Fibroblast of lung (primary cell): Measurements from ENCODE around the gene B4GAT1. TPM values are rescaled to one million over a fixed set of nuclear protein-coding genes. Genes with fewer than 3 reads are reported as not detected.

Source experiments
- DNase-seq, 2 donors: peaks; one replicate each; pipeline versions ENCODE4 v3.0.0 to v3.0.0-alpha.2; 2010; ENCODE audit warnings: low read depth in 2 of 2
- H2AFZ ChIP-seq: 2 replicates; pipeline ENCODE4 v1.5.1; 2012; ENCODE audit warnings: low read length, control low read depth, inconsistent platforms
- H3K27ac ChIP-seq: 2 replicates; pipeline ENCODE4 v1.5.1; 2011; ENCODE audit warnings: low read length, control low read depth; ENCODE audit not compliant: insufficient read depth
- H3K27me3 ChIP-seq: 2 replicates; pipeline ENCODE4 v1.5.1; 2011; ENCODE audit warnings: mild to moderate bottlenecking, low read length; ENCODE audit not compliant: control insufficient read depth, insufficient read depth
- H3K36me3 ChIP-seq: 2 replicates; pipeline ENCODE4 v1.5.1; 2011; ENCODE audit warnings: low read length; ENCODE audit not compliant: control insufficient read depth, insufficient read depth
- H3K4me1 ChIP-seq: 2 replicates; pipeline ENCODE4 v1.5.1; 2011; ENCODE audit warnings: low read length; ENCODE audit not compliant: control insufficient read depth, insufficient read depth; ENCODE audit errors: extremely low read depth
- H3K4me2 ChIP-seq: 2 replicates; pipeline ENCODE4 v1.5.1; 2011; ENCODE audit warnings: low read length, control low read depth; ENCODE audit not compliant: insufficient read depth; ENCODE audit errors: extremely low read depth
- H3K4me3 ChIP-seq, 4 experiments: fragments of 200-600 bp in 1 of 4; sonication (generic) in 1 of 4; replicated peaks in 1 of 4; 2 replicates each; pipeline ENCODE4 v1.5.1; 2011 to 2016; ENCODE audit warnings: low read length in 4 of 4, low read depth in 3 of 4, mild to moderate bottlenecking in 3 of 4, control low read depth in 2 of 4, inconsistent platforms in 1 of 4, mixed read lengths in 1 of 4; ENCODE audit not compliant: insufficient read depth in 1 of 4; ENCODE audit errors: control extremely low read depth in 1 of 4
- H3K79me2 ChIP-seq: 2 replicates; pipeline ENCODE4 v1.5.1; 2012; ENCODE audit warnings: mild to moderate bottlenecking, low read length, inconsistent platforms; ENCODE audit not compliant: control insufficient read depth, insufficient read depth
- H3K9ac ChIP-seq: 2 replicates; pipeline ENCODE4 v1.5.1; 2011; ENCODE audit warnings: mild to moderate bottlenecking, low read length, control low read depth; ENCODE audit not compliant: insufficient read depth
- H3K9me3 ChIP-seq: 2 replicates; pipeline ENCODE4 v1.5.1; 2012; ENCODE audit warnings: low read depth, low read length; ENCODE audit not compliant: control insufficient read depth, insufficient read depth
- H4K20me1 ChIP-seq: 2 replicates; pipeline ENCODE4 v1.5.1; 2011; ENCODE audit warnings: low read length; ENCODE audit not compliant: control insufficient read depth, insufficient read depth; ENCODE audit errors: extremely low read depth
- EZH2 ChIP-seq: IDR thresholded peaks from 2 replicates; pipeline ENCODE4 v1.5.1; 2012; ENCODE audit warnings: low read length, control low read depth, mild to moderate bottlenecking; ENCODE audit errors: missing control alignments
- polyA plus RNA-seq, 2 donors: library from polyadenylated mRNA; depleted of rRNA in 1 of 2; stranded (reverse) in 1 of 2; unstranded in 1 of 2; fragments of >200 nt; gene quantifications; 2 replicates each; pipeline ENCODE4 v1.2.1, GENCODE V29; 2011 to 2012; ENCODE audit warnings: missing spikeins in 1 of 2
- total RNA-seq: library from RNA; depleted of rRNA; stranded (reverse); fragments of >200 nt; gene quantifications from 2 replicates; pipeline ENCODE4 v1.2.1, GENCODE V29; 2014
- TF ChIP-seq, protein P1 (sequence below), 2 donors: IDR thresholded peaks in 1 of 2; conservative IDR thresholded peaks in 1 of 2; 1 replicate in 1 of 2; 2 replicates in 1 of 2; pipeline ENCODE4 v1.5.1; 2011 to 2012; ENCODE audit warnings: low read length in 2 of 2, control low read depth in 1 of 2, inconsistent platforms in 1 of 2, low read depth in 1 of 2, mild to moderate bottlenecking in 1 of 2

Gene B4GAT1
- total and polyA plus RNA-seq, 2 donors (not counting 1 experiment from before 2014, with no cell fraction given), result 13.1 to 48.9 TPM

DNA sequence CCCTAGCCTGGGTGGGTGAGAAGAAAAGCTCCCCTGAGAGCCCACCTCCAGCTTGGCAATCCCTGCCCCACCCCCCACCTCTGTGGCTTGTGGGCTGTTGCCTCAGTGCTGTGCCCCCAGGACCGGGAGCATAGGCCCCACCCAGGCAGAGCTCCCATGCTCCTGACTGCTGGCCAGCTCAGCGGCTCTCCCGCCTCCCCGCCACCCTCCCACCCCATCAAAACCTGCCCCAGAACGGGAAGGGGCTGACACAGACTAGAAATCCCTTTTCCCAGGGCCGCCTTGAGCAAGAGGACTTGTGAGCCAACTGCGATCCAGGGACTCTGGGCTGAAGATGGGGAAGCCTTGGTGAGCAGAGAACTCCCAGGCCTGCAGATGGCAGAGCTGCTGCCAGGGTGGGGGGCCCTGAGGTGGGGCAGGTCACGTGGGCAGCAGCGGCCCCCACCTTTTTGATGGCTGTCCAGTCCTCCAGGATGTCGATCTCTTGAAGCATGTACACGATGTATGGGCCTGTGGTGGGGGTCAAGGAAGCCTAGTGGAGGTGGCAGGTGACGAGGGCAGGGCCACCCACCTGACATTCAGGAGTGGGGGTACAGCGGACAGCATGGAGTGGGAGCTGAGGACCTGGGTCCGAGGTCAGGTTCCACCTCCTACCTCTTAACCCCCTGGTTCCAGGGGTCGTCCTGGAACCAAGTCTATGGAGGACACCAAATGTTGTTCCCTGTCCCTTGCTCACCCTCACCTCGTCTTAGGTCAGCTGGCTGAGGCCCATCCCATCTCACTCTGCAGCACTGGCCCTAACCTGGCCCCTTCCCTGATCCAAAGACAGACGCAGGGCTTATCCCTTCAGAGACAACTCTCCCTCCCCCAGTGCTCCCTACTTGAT lies 8.9 kb downstream of the B4GAT1 start:
- H3K4me3 ChIP-seq, result no peak overlapping the region
- H3K4me2 ChIP-seq, result no peak overlapping the region
- no peaks in the 10 kb centered on the region for H3K9me3 ChIP-seq
- no peak overlapping the region for H2AFZ ChIP-seq
- H3K27me3 ChIP-seq, result no peaks in the 10 kb centered on the region
- peaks cover 38% of the 10 kb centered on the region for H3K4me1 ChIP-seq
- H3K9ac ChIP-seq, result no peak overlapping the region
- peak overlapping the region; percentile 100 for H3K27ac ChIP-seq
- TF ChIP-seq EZH2, result no peak
- TF ChIP-seq, protein P1, sequence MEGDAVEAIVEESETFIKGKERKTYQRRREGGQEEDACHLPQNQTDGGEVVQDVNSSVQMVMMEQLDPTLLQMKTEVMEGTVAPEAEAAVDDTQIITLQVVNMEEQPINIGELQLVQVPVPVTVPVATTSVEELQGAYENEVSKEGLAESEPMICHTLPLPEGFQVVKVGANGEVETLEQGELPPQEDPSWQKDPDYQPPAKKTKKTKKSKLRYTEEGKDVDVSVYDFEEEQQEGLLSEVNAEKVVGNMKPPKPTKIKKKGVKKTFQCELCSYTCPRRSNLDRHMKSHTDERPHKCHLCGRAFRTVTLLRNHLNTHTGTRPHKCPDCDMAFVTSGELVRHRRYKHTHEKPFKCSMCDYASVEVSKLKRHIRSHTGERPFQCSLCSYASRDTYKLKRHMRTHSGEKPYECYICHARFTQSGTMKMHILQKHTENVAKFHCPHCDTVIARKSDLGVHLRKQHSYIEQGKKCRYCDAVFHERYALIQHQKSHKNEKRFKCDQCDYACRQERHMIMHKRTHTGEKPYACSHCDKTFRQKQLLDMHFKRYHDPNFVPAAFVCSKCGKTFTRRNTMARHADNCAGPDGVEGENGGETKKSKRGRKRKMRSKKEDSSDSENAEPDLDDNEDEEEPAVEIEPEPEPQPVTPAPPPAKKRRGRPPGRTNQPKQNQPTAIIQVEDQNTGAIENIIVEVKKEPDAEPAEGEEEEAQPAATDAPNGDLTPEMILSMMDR (conservative IDR thresholded peaks at IDR 0.05 in 1 of 2, IDR thresholded peaks at IDR 0.05 in 1 of 2; ENCODE audit: low read depth in 1 of 2, low read length in 2 of 2), result no peak
- peaks cover 41% of the 10 kb centered on the region for H3K36me3 ChIP-seq
- DNase-seq, result no peak
- peaks cover 36% of the 10 kb centered on the region for H3K79me2 ChIP-seq
- no peaks in the 10 kb centered on the region for H4K20me1 ChIP-seq

DNA sequence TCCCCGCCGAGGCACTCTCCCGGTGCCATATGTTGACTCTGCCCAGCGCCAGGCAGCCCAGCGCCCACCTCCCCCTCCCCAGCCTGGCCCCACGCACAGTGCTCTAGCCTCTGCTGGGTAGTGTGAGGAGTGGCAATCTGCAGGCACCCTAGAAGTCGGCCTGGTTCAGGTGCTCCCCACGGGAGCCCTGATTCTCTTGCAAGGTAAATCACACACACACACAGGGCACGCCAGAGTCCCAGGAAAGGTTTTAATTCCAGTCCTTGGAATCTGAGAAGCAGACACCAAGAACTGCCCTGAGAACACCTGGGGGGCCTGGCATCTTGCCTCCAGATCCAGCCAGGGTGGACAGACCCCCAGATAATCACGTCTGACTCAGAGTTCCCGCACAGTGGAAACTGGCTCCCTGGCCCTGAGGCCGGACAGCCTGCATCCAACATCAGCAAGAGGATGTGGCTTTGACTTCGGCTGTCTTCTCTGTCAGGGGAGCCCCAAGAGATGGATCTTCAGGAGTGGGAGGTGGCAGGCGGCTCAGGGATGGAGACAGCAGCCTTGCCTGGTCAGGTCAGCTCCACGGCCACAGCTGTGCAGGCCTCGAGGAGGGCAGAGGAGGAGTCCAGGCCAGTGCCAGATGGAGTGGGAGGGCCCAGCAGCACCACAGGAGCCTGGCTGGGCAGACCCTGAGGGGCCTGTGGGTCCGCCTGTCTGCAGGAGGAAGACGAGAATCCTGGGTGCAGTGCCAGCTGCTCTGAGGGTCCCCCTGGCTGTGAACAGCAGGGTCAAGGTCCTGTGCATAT lies 10.1 kb downstream of the B4GAT1 start:
- peak; percentile 30 to 69 for DNase-seq
- H3K36me3 ChIP-seq, result peaks cover 51% of the 10 kb centered on the region
- no peak overlapping the region for H2AFZ ChIP-seq
- H3K4me3 ChIP-seq, result peak overlapping the region in 1 of 4 experiments; percentile 22
- peaks cover 39% of the 10 kb centered on the region for H3K79me2 ChIP-seq
- H3K4me2 ChIP-seq, result peak overlapping the region; percentile 48
- no peak for TF ChIP-seq EZH2
- TF ChIP-seq, protein P1 (conservative IDR thresholded peaks at IDR 0.05 in 1 of 2, IDR thresholded peaks at IDR 0.05 in 1 of 2; ENCODE audit: low read depth in 1 of 2, low read length in 2 of 2), result no peak
- H3K9ac ChIP-seq, result peak overlapping the region; percentile 99
- no peaks in the 10 kb centered on the region for H4K20me1 ChIP-seq
- peak overlapping the region; percentile 100 for H3K27ac ChIP-seq
- no peaks in the 10 kb centered on the region for H3K9me3 ChIP-seq
- H3K27me3 ChIP-seq, result no peaks in the 10 kb centered on the region
- peaks cover 36% of the 10 kb centered on the region for H3K4me1 ChIP-seq
